Mesendoderm (in vitro differentiated cells): ENCODE measurements around the gene BMS1.
A peak's percentile ranks its signal among the peaks of the same experiment; 100 is the strongest.
"Not testable (repeated sequence)": the region's sequence is repeated elsewhere in the genome, so short reads cannot be mapped to it uniquely, and the experiment has no call there.

Experiments used
- DNase-seq: peaks from one replicate; pipeline ENCODE4 v3.0.0; 2013
- H2AK5ac ChIP-seq: 2 replicates; pipeline ENCODE4 v1.6.1; 2013; ENCODE audit warnings: low read length, inconsistent platforms
- H2BK120ac ChIP-seq: 2 replicates; pipeline ENCODE4 v1.6.1; 2013; ENCODE audit warnings: low read depth, mild to moderate bottlenecking, low read length, moderate library complexity, mixed read lengths
- H2BK15ac ChIP-seq: replicated peaks from 2 replicates; pipeline ENCODE4 v1.6.1; 2013; ENCODE audit warnings: low read depth, mild to moderate bottlenecking, moderate library complexity
- H2BK5ac ChIP-seq: 2 replicates; pipeline ENCODE4 v1.6.1; 2013; ENCODE audit warnings: low read length, inconsistent platforms
- H3K18ac ChIP-seq: 2 replicates; pipeline ENCODE4 v1.6.1; 2013; ENCODE audit warnings: mild to moderate bottlenecking, low read length, mixed read lengths
- H3K23ac ChIP-seq: one replicate; pipeline ENCODE4 v1.6.1; 2013; ENCODE audit warnings: low read length
- H3K27ac ChIP-seq: 2 replicates; pipeline ENCODE4 v1.5.1; 2013; ENCODE audit warnings: low read depth, mild to moderate bottlenecking, inconsistent platforms, low read length, moderate library complexity
- H3K27me3 ChIP-seq: 2 replicates; pipeline ENCODE4 v1.6.1; 2013; ENCODE audit warnings: low read length, control low read depth, mild to moderate bottlenecking, inconsistent platforms; ENCODE audit not compliant: insufficient read depth, poor library complexity
- H3K36me3 ChIP-seq: 2 replicates; pipeline ENCODE4 v1.6.1; 2013; ENCODE audit warnings: low read length, inconsistent platforms; ENCODE audit not compliant: control insufficient read depth, insufficient read depth
- H3K4ac ChIP-seq: one replicate; pipeline ENCODE4 v1.6.1; 2013; ENCODE audit warnings: low read depth, mild to moderate bottlenecking, low read length, moderate library complexity
- H3K4me1 ChIP-seq: 2 replicates; pipeline ENCODE4 v1.6.1; 2013; ENCODE audit warnings: low read depth, low read length, inconsistent platforms; ENCODE audit not compliant: control insufficient read depth
- H3K4me2 ChIP-seq: 2 replicates; pipeline ENCODE4 v1.6.1; 2013; ENCODE audit warnings: low read length
- H3K4me3 ChIP-seq: 2 replicates; pipeline ENCODE4 v1.5.1; 2013; ENCODE audit warnings: mild to moderate bottlenecking, low read length
- H3K56ac ChIP-seq: one replicate; pipeline ENCODE4 v1.6.1; 2013; ENCODE audit warnings: low read length
- H3K79me1 ChIP-seq: 2 replicates; pipeline ENCODE4 v1.6.1; 2013; ENCODE audit warnings: low read length, inconsistent platforms
- H3K79me2 ChIP-seq: 2 replicates; pipeline ENCODE4 v1.6.1; 2013; ENCODE audit warnings: mild to moderate bottlenecking, low read length; ENCODE audit not compliant: control insufficient read depth, insufficient read depth
- H3K9ac ChIP-seq: 2 replicates; pipeline ENCODE4 v1.6.1; 2013; ENCODE audit warnings: low read length, inconsistent platforms
- H4K5ac ChIP-seq: one replicate; pipeline ENCODE4 v1.6.1; 2013; ENCODE audit warnings: low read length
- H4K8ac ChIP-seq: one replicate; pipeline ENCODE4 v1.6.1; 2013; ENCODE audit warnings: low read depth, mild to moderate bottlenecking, control low read depth, low read length, moderate library complexity
- WGBS: extraction: QIAGEN DNeasy Blood & Tissue Kit; methylation state at CpG from one replicate; pipeline ENCODE4 v1.1.7; 2013; ENCODE audit warnings: low lambda C conversion rate, missing lambda C conversion rate; ENCODE audit not compliant: insufficient coverage; ENCODE audit errors: extremely low coverage; 5-methylcytosine and 5-hydroxymethylcytosine counted together

Gene BMS1

GRCh38 chr10:42801135-42801534, 18.5 kb downstream of the BMS1 start:
- Histone ChIP-seq H3K18ac (no peak overlapping the region), H2BK15ac (no peak overlapping the region), H3K56ac (no peak overlapping the region), H2BK120ac (no peak overlapping the region), H3K79me2 (no peaks in the 10 kb centered on the region), H2BK5ac (no peak overlapping the region), H3K4ac (no peak overlapping the region), H3K27me3 (no peaks in the 10 kb centered on the region), H3K27ac (no peak overlapping the region), H3K4me1 (no peaks in the 10 kb centered on the region), H3K4me3 (no peak overlapping the region), H3K79me1 (no peaks in the 10 kb centered on the region), H3K4me2 (no peak overlapping the region), H2AK5ac (no peak overlapping the region), H4K8ac (no peak overlapping the region), H3K23ac (no peak overlapping the region), H3K9ac (no peak overlapping the region), H3K36me3 (peaks cover 18% of the 10 kb centered on the region), H4K5ac (no peak overlapping the region)
- DNase-seq = no peak

- H3K79me1 ChIP-seq = peaks cover 1% of the 10 kb centered on the region
- no peak overlapping the region for H2BK5ac ChIP-seq
- no peak overlapping the region for H2BK15ac ChIP-seq
- no peak overlapping the region for H3K18ac ChIP-seq
- H3K56ac ChIP-seq = no peak overlapping the region
- H3K36me3 ChIP-seq = peaks cover 14% of the 10 kb centered on the region
- H2AK5ac ChIP-seq = no peak overlapping the region
- H2BK120ac ChIP-seq = no peak overlapping the region
- H3K4me1 ChIP-seq = no peaks in the 10 kb centered on the region
- H4K5ac ChIP-seq = no peak overlapping the region
- H3K4me2 ChIP-seq = no peak overlapping the region
- no peak overlapping the region for H3K4ac ChIP-seq
- H3K9ac ChIP-seq = no peak overlapping the region
- H3K79me2 ChIP-seq = no peaks in the 10 kb centered on the region
- no peaks in the 10 kb centered on the region for H3K27me3 ChIP-seq
- no peak overlapping the region for H4K8ac ChIP-seq
- no CpG with 5 or more reads among the region's 3 CpGs for WGBS
- H3K23ac ChIP-seq = no peak overlapping the region
- DNase-seq = no peak
- no peak overlapping the region for H3K27ac ChIP-seq
- H3K4me3 ChIP-seq = no peak overlapping the region
Observed at GRCh38 chr10:42802876-42803275, 20.3 kb downstream of the BMS1 start.

GRCh38 chr10:42809676-42810075, 27.1 kb downstream of the BMS1 start:
- H2BK120ac ChIP-seq = no peak overlapping the region
- H3K36me3 ChIP-seq = peaks cover 4% of the 10 kb centered on the region
- H3K9ac ChIP-seq = no peak overlapping the region
- H4K5ac ChIP-seq = no peak overlapping the region
- no CpG with 5 or more reads among the region's 4 CpGs for WGBS
- H3K4me2 ChIP-seq = no peak overlapping the region
- no peaks in the 10 kb centered on the region for H3K27me3 ChIP-seq
- DNase-seq = no peak
- no peak overlapping the region for H4K8ac ChIP-seq
- H3K4me1 ChIP-seq = no peaks in the 10 kb centered on the region
- H3K56ac ChIP-seq = no peak overlapping the region
- no peak overlapping the region for H3K4me3 ChIP-seq
- H3K27ac ChIP-seq = no peak overlapping the region
- no peak overlapping the region for H3K4ac ChIP-seq
- no peak overlapping the region for H3K23ac ChIP-seq
- H3K18ac ChIP-seq = no peak overlapping the region
- H2BK15ac ChIP-seq = no peak overlapping the region
- H3K79me1 ChIP-seq = peaks cover 4% of the 10 kb centered on the region
- no peak overlapping the region for H2BK5ac ChIP-seq
- no peak overlapping the region for H2AK5ac ChIP-seq
- peaks cover 2% of the 10 kb centered on the region for H3K79me2 ChIP-seq

GRCh38 chr10:42812028-42812427, 29.4 kb downstream of the BMS1 start:
- H2AK5ac ChIP-seq = no peak overlapping the region
- no CpG with 5 or more reads among the region's 4 CpGs for WGBS
- H3K9ac ChIP-seq = no peak overlapping the region
- no peaks in the 10 kb centered on the region for H3K36me3 ChIP-seq
- H3K56ac ChIP-seq = no peak overlapping the region
- H2BK120ac ChIP-seq = no peak overlapping the region
- no peak overlapping the region for H3K4ac ChIP-seq
- H2BK5ac ChIP-seq = no peak overlapping the region
- no peaks in the 10 kb centered on the region for H3K27me3 ChIP-seq
- no peak overlapping the region for H4K5ac ChIP-seq
- H3K23ac ChIP-seq = no peak overlapping the region
- H3K79me1 ChIP-seq = peaks cover 4% of the 10 kb centered on the region
- no peak overlapping the region for H3K18ac ChIP-seq
- no peak overlapping the region for H3K4me3 ChIP-seq
- H3K4me1 ChIP-seq = no peaks in the 10 kb centered on the region
- no peak overlapping the region for H4K8ac ChIP-seq
- DNase-seq = no peak
- H3K79me2 ChIP-seq = peaks cover 2% of the 10 kb centered on the region
- no peak overlapping the region for H3K4me2 ChIP-seq
- H3K27ac ChIP-seq = no peak overlapping the region
- H2BK15ac ChIP-seq = no peak overlapping the region

- H3K4me1 ChIP-seq, H2BK5ac ChIP-seq, H4K5ac ChIP-seq, H3K27me3 ChIP-seq, H3K56ac ChIP-seq, H3K9ac ChIP-seq, H3K4me3 ChIP-seq, H3K36me3 ChIP-seq, H2AK5ac ChIP-seq, H3K79me1 ChIP-seq, H3K4ac ChIP-seq, H3K23ac ChIP-seq, DNase-seq, H4K8ac ChIP-seq, H3K79me2 ChIP-seq, H2BK15ac ChIP-seq, H3K27ac ChIP-seq, H3K4me2 ChIP-seq, H3K18ac ChIP-seq, H2BK120ac ChIP-seq: not testable (repeated sequence)
- no CpG with 5 or more reads among the region's 5 CpGs for WGBS
Observed at GRCh38 chr10:42813989-42814687, 31.5 kb downstream of the BMS1 start.

- H3K4ac ChIP-seq, H3K4me3 ChIP-seq, H3K23ac ChIP-seq, H4K5ac ChIP-seq, H3K27ac ChIP-seq, H2BK15ac ChIP-seq, H2BK120ac ChIP-seq, H3K9ac ChIP-seq, H3K4me2 ChIP-seq, H4K8ac ChIP-seq, H3K79me1 ChIP-seq, H3K27me3 ChIP-seq, H3K18ac ChIP-seq, H3K79me2 ChIP-seq, H3K36me3 ChIP-seq, H3K4me1 ChIP-seq, H2AK5ac ChIP-seq, H2BK5ac ChIP-seq: not testable (repeated sequence)
- 100% methylated on average over 1 of the region's 5 CpGs for WGBS
- peak overlapping the region; percentile 12 for H3K56ac ChIP-seq
- DNase-seq = peak; percentile 63
Observed at GRCh38 chr10:42816334-42816733, 33.7 kb downstream of the BMS1 start.
